PC-3 (cell line): ENCODE measurements around the gene GFY. TPM values are rescaled to one million over a fixed set of nuclear protein-coding genes. Genes with fewer than 3 reads are reported as not detected.
A peak's percentile ranks its signal among the peaks of the same experiment; 100 is the strongest.

Experiments used
- ATAC-seq: fragments of 200-7000 bp; cut with Tn5 transposase; 2 replicates; pipeline ENCODE4 v1.9.1; 2020; ENCODE audit warnings: mild to moderate bottlenecking, moderate library complexity
- Bru-seq: library from RNA; stranded (reverse); fragments of 400-500 nt; gene quantifications from one replicate; lab custom pipeline; 2021; lab: Mats Ljungman, UMichigan
- BruChase-seq, 2 experiments: library from RNA; stranded (reverse); fragments of 400-500 nt; gene quantifications; one replicate each; lab custom pipeline; 2021; lab: Mats Ljungman, UMichigan
- BruUV-seq: library from RNA; stranded (reverse); fragments of 400-500 nt; replicated peaks from 2 replicates; lab custom pipeline; 2021; lab: Mats Ljungman, UMichigan
- CTCF ChIA-PET: fragments of 300-600 bp; sonication (Branson Sonifier 250); formaldehyde crosslinking; loops from one replicate; lab custom pipeline; 2022; ENCODE audit warnings: antibody characterized with exemption; lab: Charles Lee
- POLR2A ChIA-PET: fragments of 300-600 bp; sonication (Branson Sonifier 250); formaldehyde crosslinking; loops from one replicate; lab custom pipeline; 2022; ENCODE audit warnings: antibody characterized with exemption; ENCODE audit not compliant: unreplicated experiment; lab: Charles Lee
- DNase-seq: peaks from one replicate; pipeline ENCODE4 v3.0.0-alpha.2; 2015
- H2AFZ ChIP-seq: fragments of 300-600 bp; sonication (generic); 2 replicates; pipeline ENCODE4 v1.6.0; 2016; ENCODE audit warnings: antibody characterized with exemption, low read length
- H3F3A ChIP-seq: fragments of 300-600 bp; sonication (generic); one replicate; pipeline ENCODE4 v1.6.0; 2017; ENCODE audit warnings: antibody characterized with exemption, low read length, control low read depth, mild to moderate bottlenecking; ENCODE audit not compliant: unreplicated experiment
- H3K27ac ChIP-seq: fragments of 300-600 bp; sonication (generic); 2 replicates; pipeline ENCODE4 v1.5.1; 2016; ENCODE audit warnings: mild to moderate bottlenecking, low read length
- H3K27me3 ChIP-seq: fragments of 300-600 bp; sonication (generic); 2 replicates; pipeline ENCODE4 v1.6.1; 2016; ENCODE audit warnings: low read length, mixed read lengths
- H3K36me3 ChIP-seq: fragments of 300-600 bp; sonication (generic); 2 replicates; pipeline ENCODE4 v1.6.1; 2016; ENCODE audit warnings: low read depth, mixed run types, low read length, mixed read lengths
- H3K4me1 ChIP-seq: fragments of 300-600 bp; sonication (generic); 2 replicates; pipeline ENCODE4 v1.5.1; 2016; ENCODE audit warnings: low read length; ENCODE audit not compliant: insufficient read depth
- H3K4me2 ChIP-seq: fragments of 300-600 bp; sonication (generic); 2 replicates; pipeline ENCODE4 v1.6.0; 2016; ENCODE audit warnings: low read length
- H3K4me3 ChIP-seq: fragments of 300-600 bp; sonication (generic); 2 replicates; pipeline ENCODE4 v1.5.1; 2016; ENCODE audit warnings: mild to moderate bottlenecking, low read length, mixed read lengths
- H3K79me2 ChIP-seq: fragments of 300-600 bp; sonication (generic); 2 replicates; pipeline ENCODE4 v1.6.1; 2017; ENCODE audit warnings: low read length, mixed read lengths
- H3K9ac ChIP-seq: fragments of 300-600 bp; sonication (generic); 2 replicates; pipeline ENCODE4 v1.6.0; 2016; ENCODE audit warnings: mild to moderate bottlenecking, low read length
- H3K9me2 ChIP-seq: fragments of 300-600 bp; sonication (generic); replicated peaks from 2 replicates; pipeline ENCODE4 v1.6.1; 2016; ENCODE audit warnings: mixed run types, low read length, mixed read lengths
- H3K9me3 ChIP-seq: fragments of 300-600 bp; sonication (generic); 2 replicates; pipeline ENCODE4 v1.6.1; 2016; ENCODE audit warnings: low read length, mixed read lengths
- H4K20me1 ChIP-seq: fragments of 300-600 bp; sonication (generic); 2 replicates; pipeline ENCODE4 v1.6.1; 2016; ENCODE audit warnings: low read length, mixed read lengths
- EZH2 ChIP-seq: fragments of 300-600 bp; sonication (generic); IDR thresholded peaks from one replicate; pipeline ENCODE4 v1.6.1; 2017; ENCODE audit warnings: antibody characterized with exemption, mild to moderate bottlenecking, low read length; ENCODE audit not compliant: unreplicated experiment
- EZH2phosphoT487 ChIP-seq: fragments of 300-600 bp; sonication (generic); IDR thresholded peaks from 2 replicates; pipeline ENCODE4 v1.6.1; 2018; ENCODE audit warnings: mild to moderate bottlenecking, antibody characterized with exemption, low read length, borderline replicate concordance
- intact Hi-C: fragments of 100-400 bp; cut with micrococcal nuclease; formaldehyde crosslinking; loops from 2 replicates; pipeline ENCODE4 v1.9.0; 2023
- long read RNA-seq: library from polyadenylated mRNA; unstranded; transcript quantifications from one replicate; pipeline ENCODE4 v2.0.0, GENCODE V29; 2021; ENCODE audit not compliant: unreplicated experiment
- total RNA-seq: library from RNA; depleted of rRNA; stranded (reverse); fragments of >200 nt; gene quantifications from 2 replicates; pipeline ENCODE4 v1.2.3, GENCODE V29; 2014; rRNA removed
- TF ChIP-seq, protein P1 (sequence below): fragments of 300-600 bp; sonication (generic); conservative IDR thresholded peaks from 2 replicates; pipeline ENCODE4 v1.5.1; 2017; ENCODE audit warnings: antibody characterized with exemption, low read depth, mild to moderate bottlenecking, low read length

Gene GFY, protein sequence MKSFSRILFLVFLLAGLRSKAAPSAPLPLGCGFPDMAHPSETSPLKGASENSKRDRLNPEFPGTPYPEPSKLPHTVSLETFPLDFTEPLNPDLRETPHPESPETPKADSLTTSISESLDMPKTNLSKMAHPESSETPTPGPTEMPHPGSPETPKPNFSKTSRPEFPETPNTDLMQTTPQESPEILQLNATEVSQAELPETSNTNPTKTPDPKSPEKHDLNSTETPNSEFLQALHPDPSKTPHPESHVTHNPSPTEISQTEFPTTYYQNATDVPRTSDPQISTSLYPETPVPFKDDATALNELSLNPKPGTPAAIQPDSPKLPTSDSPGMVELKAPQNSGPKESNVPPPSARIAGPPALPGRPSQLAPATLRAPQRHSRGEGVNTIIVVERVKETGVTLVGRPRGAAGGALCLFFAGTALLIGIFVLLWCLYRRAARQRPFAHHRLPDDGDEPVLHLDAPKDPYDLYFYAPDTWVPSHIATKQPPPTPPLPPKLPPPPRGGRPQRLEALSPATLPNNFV
- total RNA-seq (not detected in 2 replicates), Bru-seq, nascent RNA (percentile 18 among the genes with signal in this experiment), BruChase-seq, experiment 1, labeled RNA remaining after a 6-hour chase (not detected), BruChase-seq, experiment 2, labeled RNA remaining after a 2-hour chase (not detected)
- long read RNA-seq = 0 reads

DNA sequence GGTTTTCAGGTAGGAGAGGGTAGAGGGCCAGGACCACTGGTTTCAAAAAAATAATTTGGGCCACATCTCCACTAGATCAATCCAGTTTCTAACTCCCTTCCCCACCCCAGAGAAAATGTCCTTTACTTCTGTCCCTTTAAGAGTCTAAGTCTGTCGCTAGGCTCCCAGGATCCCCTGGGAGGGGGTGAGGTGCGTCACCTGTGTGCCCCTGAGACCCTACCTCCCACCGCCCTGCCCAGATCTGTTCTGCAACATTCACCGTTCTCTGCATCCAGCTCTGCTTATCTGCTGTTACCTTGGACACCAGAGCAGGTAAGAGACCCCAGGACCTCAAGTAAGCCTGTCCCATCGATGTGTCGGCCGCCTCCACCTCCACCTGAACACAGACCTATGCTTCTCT, at the start of gene GFY:
Gene GFY, plus strand, starts transcription at position 211 of the 400 bp plus-strand sequence. CDS start 1,043 bp downstream, outside the sequence.
- intact Hi-C loops = no loop called here
- Histone ChIP-seq H3K4me2 (no peak within 1 kb of the TSS), H3K27ac (no peak within 1 kb of the TSS), H3K9ac (no peak within 1 kb of the TSS), H3K9me3 (no peaks in the 10 kb centered on the region), H3K36me3 (no peaks in the 10 kb centered on the region), H4K20me1 (no peaks in the 10 kb centered on the region), H3K27me3 (peaks cover 86% of the 10 kb centered on the region), H3F3A (no peaks in the 10 kb centered on the region), H3K9me2 (no peaks in the 10 kb centered on the region), H3K4me3 (no peak within 1 kb of the TSS), H3K79me2 (no peaks in the 10 kb centered on the region), H3K4me1 (0 out of 2 replicates have a peak, but pooled peaks cover 8% of the 10 kb centered on the region), H2AFZ (no peak within 1 kb of the TSS)
- ChIA-PET CTCF (interaction anchor here (0.6 kb wide), 1 partner anchor 57 kb away, joined by 3 read pairs; no protein-coding TSS in a partner anchor), POLR2A (no interaction called here)
- no peak for ATAC-seq
- TF ChIP-seq, protein P1, sequence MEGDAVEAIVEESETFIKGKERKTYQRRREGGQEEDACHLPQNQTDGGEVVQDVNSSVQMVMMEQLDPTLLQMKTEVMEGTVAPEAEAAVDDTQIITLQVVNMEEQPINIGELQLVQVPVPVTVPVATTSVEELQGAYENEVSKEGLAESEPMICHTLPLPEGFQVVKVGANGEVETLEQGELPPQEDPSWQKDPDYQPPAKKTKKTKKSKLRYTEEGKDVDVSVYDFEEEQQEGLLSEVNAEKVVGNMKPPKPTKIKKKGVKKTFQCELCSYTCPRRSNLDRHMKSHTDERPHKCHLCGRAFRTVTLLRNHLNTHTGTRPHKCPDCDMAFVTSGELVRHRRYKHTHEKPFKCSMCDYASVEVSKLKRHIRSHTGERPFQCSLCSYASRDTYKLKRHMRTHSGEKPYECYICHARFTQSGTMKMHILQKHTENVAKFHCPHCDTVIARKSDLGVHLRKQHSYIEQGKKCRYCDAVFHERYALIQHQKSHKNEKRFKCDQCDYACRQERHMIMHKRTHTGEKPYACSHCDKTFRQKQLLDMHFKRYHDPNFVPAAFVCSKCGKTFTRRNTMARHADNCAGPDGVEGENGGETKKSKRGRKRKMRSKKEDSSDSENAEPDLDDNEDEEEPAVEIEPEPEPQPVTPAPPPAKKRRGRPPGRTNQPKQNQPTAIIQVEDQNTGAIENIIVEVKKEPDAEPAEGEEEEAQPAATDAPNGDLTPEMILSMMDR = no peak
- no peak for TF ChIP-seq EZH2
- no peak for TF ChIP-seq EZH2phosphoT487
- BruUV-seq = no TSS peak
- DNase-seq = no peak

DNA sequence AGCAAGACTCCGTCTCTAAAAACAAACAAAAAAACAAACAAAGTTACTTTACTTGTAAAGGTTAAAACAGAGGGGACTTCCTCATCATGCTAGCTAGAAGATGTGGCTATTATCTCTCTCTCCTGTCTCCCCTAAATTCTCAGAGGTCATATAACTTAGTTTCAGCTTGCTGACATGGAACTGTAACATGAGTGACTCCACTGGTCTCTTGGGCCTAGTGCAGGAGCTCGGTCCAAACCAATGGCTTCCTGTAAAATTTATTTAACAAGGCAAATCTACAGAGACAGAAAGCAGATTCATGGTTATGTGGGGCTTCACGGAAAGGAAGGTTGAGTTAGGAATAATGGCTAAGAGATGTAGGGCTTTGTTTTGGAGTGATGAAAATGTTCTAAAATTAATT, 46.7 kb upstream of the GFY start:
- H3F3A ChIP-seq = no peaks in the 10 kb centered on the region
- no peak overlapping the region for H3K4me3 ChIP-seq
- DNase-seq (no peak), ATAC-seq (no peak)
- H4K20me1 ChIP-seq = no peaks in the 10 kb centered on the region
- no peak overlapping the region for H2AFZ ChIP-seq
- peaks cover 7% of the 10 kb centered on the region for H3K9me3 ChIP-seq
- CTCF ChIA-PET = interaction anchor here (0.7 kb wide), 1 partner anchor 77 kb away, joined by 3 read pairs; no protein-coding TSS in a partner anchor
- no peaks in the 10 kb centered on the region for H3K4me1 ChIP-seq
- no peak overlapping the region for H3K27ac ChIP-seq
- no peaks in the 10 kb centered on the region for H3K27me3 ChIP-seq
- H3K36me3 ChIP-seq = no peaks in the 10 kb centered on the region
- TF ChIP-seq, protein P1 = no peak
- no peak for TF ChIP-seq EZH2
- no peak for TF ChIP-seq EZH2phosphoT487
- no peak overlapping the region for H3K4me2 ChIP-seq
- H3K79me2 ChIP-seq = no peaks in the 10 kb centered on the region
- no peak overlapping the region for H3K9ac ChIP-seq
- H3K9me2 ChIP-seq = no peaks in the 10 kb centered on the region
- no TSS peak for BruUV-seq
- POLR2A ChIA-PET = interaction anchor here (0.6 to 1.2 kb wide), 2 partner anchors 11 to 16 kb away, joined by 13 to 16 read pairs; partner anchors contain the start of gene TEAD2
- intact Hi-C loops = no loop called here
